Measurements from ENCODE around the gene CEP68.
"Not testable (repeated sequence)": the region's sequence is repeated elsewhere in the genome, so short reads cannot be mapped to it uniquely, and the experiment has no call there.

Gene CEP68

GRCh38 chr2:65079017-65079416 is 22.8 kb downstream of the CEP68 start:
- DNase-seq (ENCODE audit: low read depth in 2 of 2) = no peak

GRCh38 chr2:65081232-65081685 is 25.0 kb downstream of the CEP68 start:
- no peak for DNase-seq (ENCODE audit: low read depth in 2 of 2)

DNA sequence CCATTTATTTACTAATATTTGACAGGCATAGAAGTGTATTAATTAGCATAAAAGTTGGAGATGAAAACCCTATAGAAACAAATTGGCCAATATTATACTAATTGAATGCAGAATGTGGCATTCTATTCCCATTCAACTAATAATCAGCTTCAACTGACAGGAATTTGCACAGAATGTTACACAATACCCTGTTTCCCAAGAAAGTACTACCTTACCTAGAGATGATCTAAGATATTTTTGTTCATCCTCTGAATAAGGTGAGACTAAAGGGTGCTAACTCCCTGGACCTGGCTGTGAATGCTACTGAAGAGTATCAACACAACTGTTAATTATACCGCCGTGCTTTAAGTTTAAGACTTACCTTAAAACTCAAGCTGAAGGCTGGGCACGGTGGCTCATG is 28.9 kb downstream of the CEP68 start:
- DNase-seq (ENCODE audit: low read depth in 2 of 2) = no peak

- no peak for DNase-seq (ENCODE audit: low read depth in 2 of 2)
Observed at GRCh38 chr2:65092791-65093190, 36.6 kb downstream of the CEP68 start.

- DNase-seq (ENCODE audit: low read depth in 2 of 2) = no peak
Observed at GRCh38 chr2:65093211-65093610, 37.0 kb downstream of the CEP68 start.

DNA sequence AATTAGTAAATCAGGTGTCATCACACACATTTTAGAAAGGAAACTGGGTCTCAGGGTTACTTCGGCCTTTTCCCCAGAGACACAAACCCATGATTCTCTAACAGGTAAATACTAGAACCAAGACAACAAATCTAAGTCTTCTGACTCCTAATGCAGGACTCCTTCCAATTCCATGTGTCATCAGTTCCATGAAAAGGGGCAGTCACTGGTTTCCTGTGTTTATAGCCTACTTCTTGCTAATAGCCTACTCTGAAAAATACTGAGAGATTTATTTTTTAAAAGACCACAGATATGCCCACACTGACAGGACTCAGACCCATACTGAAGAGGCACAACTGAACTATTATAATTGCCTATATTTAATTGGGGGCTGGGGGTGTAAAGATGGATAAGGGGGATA is 40.7 kb downstream of the CEP68 start:
- no peak for DNase-seq (ENCODE audit: low read depth in 2 of 2)

GRCh38 chr2:65097844-65098243 is 41.6 kb downstream of the CEP68 start:
- DNase-seq (ENCODE audit: low read depth in 2 of 2) = no peak

- DNase-seq (ENCODE audit: low read depth in 2 of 2) = no peak
Observed at GRCh38 chr2:65098741-65099140, 42.5 kb downstream of the CEP68 start.

DNA sequence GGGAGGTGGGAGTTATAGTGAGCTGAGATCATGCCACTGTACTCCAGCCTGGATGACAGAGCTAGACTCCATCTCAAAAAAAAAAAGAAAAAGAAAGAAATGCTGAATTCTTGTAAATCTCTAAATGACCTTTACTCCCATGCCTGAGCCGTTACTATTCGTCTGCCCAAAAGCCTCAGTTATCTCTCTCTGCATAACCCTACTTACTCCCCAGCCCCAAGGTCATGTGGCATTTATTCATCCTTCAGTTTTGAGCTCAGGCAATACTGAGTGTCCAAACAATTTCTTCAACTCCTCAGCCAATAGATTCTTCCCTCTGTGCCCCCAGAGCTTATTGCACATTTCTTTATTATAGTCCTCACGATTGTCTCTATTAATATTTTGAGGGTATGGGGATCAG is 44.9 kb downstream of the CEP68 start:
- no peak for DNase-seq (ENCODE audit: low read depth in 2 of 2)

DNA sequence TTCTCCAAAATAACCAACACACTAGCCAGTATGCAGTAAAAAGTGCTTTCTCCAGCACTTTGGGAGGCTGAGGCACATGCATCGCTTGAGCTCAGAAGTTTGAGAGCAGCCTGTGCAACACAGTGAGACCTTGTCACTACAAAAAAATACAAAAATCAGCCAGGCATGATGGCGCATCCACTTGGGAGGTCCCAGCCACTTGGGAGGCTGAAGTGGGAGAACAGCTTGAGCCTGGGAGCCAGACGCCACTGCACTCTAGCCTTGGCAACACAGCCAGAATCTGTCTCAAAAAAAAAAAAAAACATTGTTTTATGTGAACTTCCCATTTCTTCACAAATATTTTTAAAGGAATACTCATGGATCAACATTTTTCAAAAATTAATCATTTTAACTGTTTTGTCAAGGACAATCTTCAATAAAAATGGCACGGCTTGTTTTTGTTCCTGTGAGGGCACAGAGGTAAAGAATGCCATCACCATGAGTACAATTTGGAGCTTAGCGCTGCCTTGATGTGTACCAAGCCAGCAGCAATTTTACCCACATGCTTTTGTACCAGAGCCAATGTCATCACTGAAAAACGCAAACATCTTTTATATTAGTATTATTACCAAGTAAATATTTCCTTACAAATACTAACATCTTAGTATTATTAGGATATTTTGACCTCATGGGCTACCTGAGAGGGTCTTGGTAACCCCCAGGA is 46.9 kb downstream of the CEP68 start:
- no peak for DNase-seq (ENCODE audit: low read depth in 2 of 2)

GRCh38 chr2:65107530-65107929 is 51.3 kb downstream of the CEP68 start:
- DNase-seq (ENCODE audit: low read depth in 2 of 2) = no peak

DNA sequence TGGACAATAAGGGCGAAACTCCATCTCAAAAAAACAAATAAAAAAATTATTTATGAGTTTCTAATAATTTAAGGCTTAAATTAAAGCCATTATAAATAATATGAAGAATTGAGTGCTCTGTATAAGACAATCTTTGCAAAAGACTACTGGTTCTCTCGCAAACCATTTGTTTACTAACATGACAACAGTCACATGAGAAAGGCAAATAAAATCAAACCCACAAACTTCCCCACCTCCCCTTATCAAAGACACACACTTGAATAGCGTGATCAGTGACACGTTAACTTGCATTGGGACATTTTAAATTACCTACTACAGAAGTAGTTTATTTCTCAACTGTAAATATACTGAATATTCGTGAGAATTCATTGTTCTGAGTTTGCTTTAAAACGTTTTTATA is 52.6 kb downstream of the CEP68 start:
- no peak for DNase-seq (ENCODE audit: low read depth in 2 of 2)

- no peak for DNase-seq (ENCODE audit: low read depth in 2 of 2)
Observed at GRCh38 chr2:65112633-65113032, 56.4 kb downstream of the CEP68 start.

DNA sequence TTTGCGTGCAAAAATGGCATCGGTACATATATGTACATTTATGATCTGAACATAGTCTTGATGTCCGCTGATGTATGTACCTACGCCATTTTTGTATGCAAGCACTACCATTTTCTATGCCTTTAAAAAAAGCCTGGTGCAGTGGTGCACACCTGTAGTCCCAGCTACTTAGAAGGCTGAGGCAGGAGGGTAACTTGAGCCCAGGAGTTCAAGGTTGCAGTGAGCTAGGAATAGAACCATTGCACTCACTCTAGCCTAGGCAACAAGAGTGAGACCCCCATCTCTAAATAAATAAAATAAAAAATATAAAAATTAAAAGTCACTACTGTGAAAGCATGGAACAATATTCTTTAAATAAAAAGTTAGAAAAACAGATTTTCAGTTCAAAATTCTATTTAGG is 57.0 kb downstream of the CEP68 start:
- DNase-seq (ENCODE audit: low read depth in 2 of 2) = no peak

- no peak for DNase-seq (ENCODE audit: low read depth in 2 of 2)
Observed at GRCh38 chr2:65113816-65114215, 57.6 kb downstream of the CEP68 start.

DNA sequence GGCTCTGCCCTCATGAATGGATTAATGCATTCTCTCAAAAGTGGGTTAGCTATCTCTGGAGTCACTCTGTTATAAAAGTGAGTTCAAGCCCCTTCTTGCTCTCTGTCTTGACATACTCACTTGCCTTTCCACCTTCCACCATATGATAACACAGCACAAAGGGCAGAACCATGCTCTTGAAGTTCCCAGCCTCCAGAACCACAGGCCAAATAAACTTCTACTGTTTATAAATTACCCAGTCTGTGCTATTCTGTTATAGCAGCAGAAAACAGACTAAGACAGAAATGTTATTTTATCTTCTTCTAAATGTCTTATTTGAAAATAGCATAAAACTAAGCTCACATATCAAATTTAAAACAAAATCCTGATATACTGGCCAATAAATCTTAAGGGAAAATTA is 58.7 kb downstream of the CEP68 start:
- DNase-seq (ENCODE audit: low read depth in 2 of 2) = no peak

DNA sequence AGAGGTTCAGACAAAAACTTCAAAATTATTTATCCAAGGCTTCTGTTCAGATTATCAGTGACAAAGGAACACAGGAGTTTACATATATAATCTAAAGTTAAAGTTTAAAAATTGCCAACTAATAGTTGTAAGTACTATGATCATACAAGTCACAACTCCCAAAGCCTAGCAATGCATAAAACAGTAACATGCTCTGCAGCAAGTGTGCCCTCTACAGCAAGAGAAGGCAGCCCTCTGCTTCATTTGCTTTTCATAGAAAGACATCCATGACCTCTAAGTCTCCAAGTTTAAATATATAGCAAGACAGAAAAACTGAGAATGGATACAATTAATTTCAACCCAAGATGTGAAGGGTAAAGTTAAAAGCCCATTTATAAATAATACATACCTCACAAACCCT is 60.4 kb downstream of the CEP68 start:
- DNase-seq (ENCODE audit: low read depth in 2 of 2) = no peak

GRCh38 chr2:65120990-65121693 is 64.9 kb downstream of the CEP68 start:
- DNase-seq (ENCODE audit: low read depth in 2 of 2) = no peak

- DNase-seq (ENCODE audit: low read depth in 2 of 2) = no peak
Observed at GRCh38 chr2:65122313-65122712, 66.1 kb downstream of the CEP68 start.

GRCh38 chr2:65125457-65125856 is 69.2 kb downstream of the CEP68 start:
- not testable (repeated sequence) for DNase-seq (ENCODE audit: low read depth in 2 of 2)

DNA sequence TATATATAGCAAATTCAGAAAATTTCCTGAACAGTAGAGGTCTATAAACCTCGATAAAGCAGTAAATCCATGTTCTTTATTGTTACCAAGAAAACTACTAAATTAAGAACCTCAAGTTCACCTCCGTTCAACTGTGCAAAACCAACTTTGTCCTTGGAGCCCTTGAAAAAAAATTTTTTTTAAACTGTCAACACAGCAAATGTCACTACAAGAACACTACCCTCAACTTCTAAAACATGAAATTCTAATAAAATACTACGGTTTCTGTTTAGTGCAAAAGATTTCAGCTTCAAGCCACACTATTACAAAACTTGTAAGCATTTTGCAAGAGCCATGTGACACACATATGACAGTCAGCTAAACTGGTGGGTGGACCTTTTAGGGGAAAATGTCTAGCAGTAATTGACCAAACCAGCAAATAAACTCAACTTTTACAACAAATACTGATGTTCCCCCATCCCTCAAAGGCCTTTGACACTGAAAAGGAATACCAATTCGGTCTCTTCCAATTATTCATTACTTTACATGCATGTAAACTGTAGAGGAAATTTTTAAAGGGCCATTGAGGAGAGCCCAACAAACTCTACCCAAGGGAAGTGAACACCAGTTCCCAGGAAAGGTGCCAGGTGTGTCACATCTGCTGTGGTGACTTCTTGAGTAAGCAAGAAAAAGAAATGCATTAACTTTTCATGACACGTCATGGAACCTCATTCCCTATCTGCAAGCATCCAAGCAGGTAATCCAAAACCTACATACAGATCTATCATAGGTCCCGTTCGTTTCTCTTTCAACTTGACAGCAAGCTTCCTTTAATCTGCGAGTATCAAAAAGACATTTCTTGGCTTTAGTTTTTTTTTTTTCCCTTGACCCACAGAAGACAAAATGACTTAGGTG is 72.3 kb downstream of the CEP68 start:
- no peak for DNase-seq (ENCODE audit: low read depth in 2 of 2)

- peak; percentile 2 to 5 for DNase-seq (ENCODE audit: low read depth in 2 of 2)
Observed at GRCh38 chr2:65129286-65129825, 73.1 kb downstream of the CEP68 start.
